Activated T-cell treated with anti-CD3 and anti-CD28 coated beads, Interleukin-2, amount 50 U/mL, for 72 hours (primary cell): Measurements from ENCODE around the gene MERTK. TPM values are rescaled to one million over a fixed set of nuclear protein-coding genes. Genes with fewer than 3 reads are reported as not detected.
A peak's percentile ranks its signal among the peaks of the same experiment; 100 is the strongest.
"Not testable (repeated sequence)": the region's sequence is repeated elsewhere in the genome, so short reads cannot be mapped to it uniquely, and the experiment has no call there.

Experiments
- ATAC-seq, 2 donors: fragments of 150-1000 bp; cut with Tn5 transposase; replicated peaks in 1 of 2; 2 replicates each; pipeline ENCODE4 v1.10.0; 2021; ENCODE audit warnings: moderate library complexity in 2 of 2, mild to moderate bottlenecking in 1 of 2
- DNase-seq, 2 donors: peaks; one replicate each; pipeline ENCODE4 v3.0.0; 2021 to 2022; ENCODE audit warnings: mixed read lengths in 1 of 2
- H3K27ac Mint-ChIP-seq: one replicate; pipeline ENCODE4 v1.8.0; 2022; ENCODE audit warnings: mild to moderate bottlenecking, moderate library complexity, mixed read lengths
- H3K27me3 Mint-ChIP-seq: one replicate; pipeline ENCODE4 v1.8.0; 2022; ENCODE audit warnings: low read depth, mixed read lengths
- H3K36me3 Mint-ChIP-seq, 2 donors: one replicate each; pipeline ENCODE4 v1.8.0; 2022; ENCODE audit warnings: mixed read lengths in 2 of 2, mild to moderate bottlenecking in 1 of 2; ENCODE audit not compliant: insufficient read depth in 2 of 2
- H3K4me1 Mint-ChIP-seq: one replicate; pipeline ENCODE4 v1.8.0; 2022; ENCODE audit warnings: low read depth, mixed read lengths
- H3K4me3 Mint-ChIP-seq, 2 donors: one replicate each; pipeline ENCODE4 v1.8.0; 2022; ENCODE audit warnings: mild to moderate bottlenecking in 2 of 2, mixed read lengths in 2 of 2, moderate library complexity in 2 of 2
- H3K9me3 Mint-ChIP-seq, 2 donors: one replicate each; pipeline ENCODE4 v1.8.0; 2022; ENCODE audit warnings: mixed read lengths in 2 of 2
- total RNA-seq, 2 donors: library from RNA; stranded (reverse); gene quantifications; one replicate each; pipeline ENCODE4 v1.2.3, GENCODE V29; 2022

Gene MERTK
- total RNA-seq: 1 to 10 TPM; 2.0 to 3.0 TPM

DNA sequence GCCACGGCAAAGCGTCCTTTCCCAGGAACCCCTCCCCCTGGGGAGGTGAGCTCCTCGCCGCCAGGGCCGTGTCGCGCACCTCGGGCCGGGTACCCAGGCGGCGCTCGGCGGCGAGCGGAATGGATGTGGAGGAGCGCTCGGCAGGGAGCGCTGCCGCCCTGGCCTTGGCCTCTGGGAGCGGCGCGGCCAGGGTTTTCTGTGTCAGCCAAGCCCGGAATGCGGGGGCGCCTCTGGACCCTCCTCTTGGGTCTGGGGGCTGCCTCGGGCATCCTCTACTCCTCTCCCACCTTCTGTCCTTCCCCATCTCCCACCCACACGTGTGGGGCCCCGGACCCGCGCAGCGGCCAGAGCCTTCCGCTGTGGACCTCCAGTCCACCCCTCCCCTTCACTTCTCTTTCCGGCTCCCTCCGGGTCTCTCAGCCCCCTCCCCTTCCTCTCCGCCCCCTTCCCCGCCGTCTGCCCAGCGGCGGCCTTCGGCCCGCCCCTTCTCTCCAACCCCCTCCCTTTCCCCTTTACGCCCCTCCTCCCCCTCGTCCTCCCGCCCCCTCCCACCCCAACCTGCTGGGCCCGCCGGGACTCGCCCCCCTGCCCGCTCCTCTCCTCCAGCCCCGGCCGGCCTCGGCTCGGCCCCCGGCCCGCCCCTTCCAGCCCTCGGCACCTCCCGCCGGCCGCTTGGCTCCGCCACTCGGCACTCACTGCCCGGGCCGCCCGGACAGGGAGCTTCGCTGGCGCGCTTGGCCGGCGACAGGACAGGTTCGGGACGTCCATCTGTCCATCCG lies at the start of gene MERTK:
Gene MERTK (plus strand): TSS at position 684 of the 779 bp plus-strand sequence. CDS start 129 bp downstream, outside the sequence.
- no peaks in the 10 kb centered on the region for H3K36me3 Mint-ChIP-seq
- peaks cover 16% of the 10 kb centered on the region for H3K4me1 Mint-ChIP-seq
- H3K27me3 Mint-ChIP-seq: peaks cover 15% of the 10 kb centered on the region
- no peaks in the 10 kb centered on the region for H3K9me3 Mint-ChIP-seq
- peak within 1 kb of the TSS; percentile 78 to 91 for H3K4me3 Mint-ChIP-seq
- H3K27ac Mint-ChIP-seq: no peak within 1 kb of the TSS
- peak; percentile 76 to 77 for DNase-seq
- ATAC-seq: peak; percentile 88 to 90

DNA sequence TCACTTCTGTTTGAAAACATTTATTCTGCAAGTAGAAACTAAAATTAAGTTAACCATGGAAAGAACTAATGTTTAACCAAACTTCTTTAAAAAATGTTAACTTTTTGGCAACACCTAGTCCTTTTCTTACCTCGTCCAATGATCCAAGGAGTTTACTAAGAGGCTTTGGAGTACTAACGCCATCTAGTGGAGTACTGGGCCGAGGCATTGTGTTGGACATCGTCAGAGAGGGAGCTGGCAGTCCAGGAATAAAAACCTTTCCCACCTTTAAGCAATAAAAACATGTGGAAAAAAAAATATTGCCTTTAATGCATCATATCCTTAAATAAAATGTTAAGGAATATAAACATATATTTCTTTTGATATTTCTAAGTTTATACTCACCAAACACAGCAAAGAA lies 47.8 kb upstream of the MERTK start:
- DNase-seq: peak; percentile 15 to 19
- H3K36me3 Mint-ChIP-seq: peaks cover 3 to 15% of the 10 kb centered on the region in 2 donors
- ATAC-seq: not testable (repeated sequence)

DNA sequence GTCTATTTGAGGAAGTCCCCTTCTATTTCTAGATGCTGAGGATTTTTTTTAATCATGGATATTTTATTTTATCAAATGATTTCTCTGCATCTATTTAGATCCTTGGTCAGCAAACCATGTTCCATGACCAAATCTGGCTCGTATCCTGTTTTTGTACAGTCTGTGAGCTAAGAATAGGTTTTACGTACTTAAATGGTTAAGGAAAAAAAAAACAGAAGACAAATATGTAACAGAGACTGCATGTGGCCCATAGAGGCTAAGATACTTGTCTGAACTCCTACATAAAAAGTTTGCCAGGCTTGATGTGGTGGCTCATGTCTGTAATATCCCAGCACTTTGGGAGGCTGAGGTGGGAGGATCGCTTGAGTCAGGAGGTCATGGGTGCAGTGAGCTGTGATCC lies 45.9 kb upstream of the MERTK start:
- H3K4me3 Mint-ChIP-seq, ATAC-seq, H3K27me3 Mint-ChIP-seq, H3K4me1 Mint-ChIP-seq, H3K9me3 Mint-ChIP-seq, DNase-seq, H3K27ac Mint-ChIP-seq: not testable (repeated sequence)
- H3K36me3 Mint-ChIP-seq: peaks cover 3 to 20% of the 10 kb centered on the region in 2 donors

More for the DNA sequence above, 47.8 kb upstream of the MERTK start:
- H3K27me3 Mint-ChIP-seq, H3K4me3 Mint-ChIP-seq, H3K4me1 Mint-ChIP-seq, H3K9me3 Mint-ChIP-seq, H3K27ac Mint-ChIP-seq: not testable (repeated sequence)

DNA sequence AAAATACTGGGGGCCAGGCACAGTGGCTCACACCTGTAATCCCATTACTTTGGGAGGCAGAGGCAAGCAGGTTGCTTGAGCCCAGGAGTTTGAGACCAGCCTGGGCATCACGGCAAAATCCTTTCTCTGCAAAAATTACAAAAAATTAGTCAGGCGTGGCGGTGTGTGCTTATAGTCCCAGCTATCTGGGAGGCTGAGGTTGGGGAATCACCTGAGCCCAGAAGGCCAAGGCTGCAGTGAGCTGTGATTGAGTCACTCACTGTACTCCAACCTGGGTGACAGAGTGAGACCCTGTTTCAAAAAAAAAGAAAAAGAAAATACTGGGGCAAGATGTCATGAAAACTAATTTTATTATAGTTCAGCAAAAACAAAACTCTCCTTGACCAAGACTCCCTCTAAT lies 38.4 kb upstream of the MERTK start:
- not testable (repeated sequence) for H3K9me3 Mint-ChIP-seq, DNase-seq, H3K27me3 Mint-ChIP-seq, H3K27ac Mint-ChIP-seq, H3K4me3 Mint-ChIP-seq, H3K4me1 Mint-ChIP-seq
- peak; percentile 46 to 56 for ATAC-seq
- H3K36me3 Mint-ChIP-seq: peaks cover 5 to 36% of the 10 kb centered on the region in 2 donors

DNA sequence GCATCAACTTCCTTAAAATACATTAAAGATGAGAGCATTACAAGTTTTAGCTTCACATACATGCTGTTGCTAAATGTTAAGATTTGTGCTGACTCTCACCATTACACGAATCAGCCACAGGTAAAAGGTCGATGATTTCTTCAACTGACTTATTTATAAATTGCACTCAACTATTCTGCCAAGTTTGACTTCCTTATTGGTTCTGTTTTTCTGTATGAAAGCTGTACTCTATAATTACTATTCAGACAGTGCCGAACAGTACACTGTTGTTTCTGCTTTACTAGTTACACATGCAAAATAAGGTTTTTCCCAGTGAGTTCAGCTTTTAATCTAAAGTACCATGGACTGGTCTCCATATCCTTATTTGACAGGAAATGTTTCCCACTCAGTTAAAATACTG lies 33.3 kb upstream of the MERTK start:
- DNase-seq, H3K4me3 Mint-ChIP-seq, ATAC-seq, H3K9me3 Mint-ChIP-seq, H3K27ac Mint-ChIP-seq, H3K4me1 Mint-ChIP-seq, H3K27me3 Mint-ChIP-seq: not testable (repeated sequence)
- H3K36me3 Mint-ChIP-seq: peaks cover 2 to 23% of the 10 kb centered on the region in 2 donors

DNA sequence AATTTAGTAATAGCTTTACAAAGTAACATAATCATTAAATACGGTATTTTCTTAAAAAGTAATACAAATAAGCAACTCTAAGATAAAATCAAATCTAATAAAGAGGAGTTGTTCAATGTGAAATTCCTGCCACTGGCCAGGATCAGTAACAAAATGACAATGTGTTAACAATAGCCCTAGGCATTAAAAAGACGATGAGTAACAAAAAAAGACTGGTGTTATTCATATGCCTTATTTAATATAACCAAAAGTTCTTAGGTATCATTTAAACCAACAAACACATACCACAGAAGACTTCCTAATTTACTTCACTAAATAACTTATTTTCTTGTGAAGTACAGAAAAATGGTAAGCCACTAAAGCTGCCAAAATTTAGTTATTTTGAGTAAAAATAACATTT lies 25.6 kb upstream of the MERTK start:
- not testable (repeated sequence) for H3K27me3 Mint-ChIP-seq, DNase-seq, H3K4me3 Mint-ChIP-seq, ATAC-seq, H3K4me1 Mint-ChIP-seq, H3K9me3 Mint-ChIP-seq, H3K27ac Mint-ChIP-seq
- peaks cover 2 to 31% of the 10 kb centered on the region in 2 donors for H3K36me3 Mint-ChIP-seq

DNA sequence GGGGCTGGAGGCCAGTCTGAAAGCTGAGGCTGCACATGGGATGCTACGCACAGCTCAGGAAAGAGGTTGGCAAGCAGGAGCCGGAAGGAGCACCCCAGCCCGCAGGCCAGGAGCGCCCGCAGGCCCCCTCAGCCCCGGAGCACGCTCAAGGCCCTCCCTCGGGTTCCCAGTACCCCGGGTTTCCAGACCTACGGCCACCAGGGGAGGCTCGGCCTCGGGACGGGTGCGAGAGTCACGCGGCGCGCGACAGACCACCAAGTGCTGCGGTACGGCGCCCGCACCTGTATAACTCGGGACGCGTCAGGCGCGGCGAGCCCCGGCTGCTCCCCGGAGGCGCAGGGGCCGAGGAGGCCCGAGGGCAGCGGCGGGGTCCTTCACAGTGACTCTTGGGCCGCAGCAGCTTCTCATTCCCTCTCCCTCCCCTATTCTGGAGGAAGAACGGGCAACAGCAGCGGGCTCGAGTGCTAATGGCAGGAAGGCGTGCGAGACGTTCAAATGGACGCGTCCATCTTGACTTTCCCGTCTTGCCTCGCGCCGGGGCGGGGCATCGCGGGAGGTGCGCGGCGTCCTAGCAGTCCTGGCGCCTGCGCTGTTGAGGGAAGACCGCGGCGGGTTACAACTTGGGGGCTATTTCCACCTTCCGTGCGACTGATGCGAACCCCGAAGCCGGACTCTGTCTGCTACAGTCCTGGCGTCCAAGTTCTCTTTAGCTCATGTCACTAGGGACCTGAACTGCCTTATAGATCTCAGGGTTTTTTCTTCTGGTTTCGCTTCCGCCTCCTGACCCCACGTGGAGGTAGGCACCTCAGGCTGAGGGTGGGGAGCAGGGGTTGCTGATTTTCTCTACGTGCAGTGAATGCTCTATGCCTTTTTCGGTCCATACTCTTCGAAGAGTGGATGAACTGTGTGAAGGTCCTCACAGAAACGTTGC lies 14.5 kb upstream of the MERTK start, which contains the start of gene ANAPC1:
Gene ANAPC1 (minus strand): TSS at position 533 of the 931 bp plus-strand sequence. CDS start 3,368 bp downstream, outside the sequence.
- Mint-ChIP-seq H3K27me3 (no peaks in the 10 kb centered on the region), H3K9me3 (no peaks in the 10 kb centered on the region), H3K4me1 (peaks cover 36% of the 10 kb centered on the region)

DNA sequence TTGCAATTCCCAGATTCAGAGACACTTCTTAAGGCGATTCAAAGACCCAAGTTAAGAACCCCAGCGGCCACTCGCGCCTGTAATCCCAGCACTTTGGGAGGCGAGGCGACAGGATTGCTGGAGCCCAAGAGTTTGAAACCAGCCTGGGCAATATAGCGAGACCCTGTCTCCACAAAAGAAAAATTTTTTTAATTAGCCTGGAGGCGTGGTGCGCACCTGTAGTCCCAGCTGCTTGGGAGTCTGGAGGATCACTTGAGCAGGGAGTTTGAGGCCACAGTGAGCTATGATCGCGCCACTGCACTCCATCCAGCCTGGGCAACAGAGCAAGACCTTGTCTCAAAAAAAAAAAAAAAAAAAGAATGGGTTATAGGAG lies 13.8 kb upstream of the MERTK start:
- Mint-ChIP-seq H3K4me3 (peak overlapping the region; percentile 89 to 96), H3K36me3 (peaks cover 0 to 3% of the 10 kb centered on the region in 2 donors), H3K27ac (peak overlapping the region; percentile 84), H3K27me3 (no peaks in the 10 kb centered on the region), H3K9me3 (no peaks in the 10 kb centered on the region), H3K4me1 (peaks cover 35% of the 10 kb centered on the region)
- ATAC-seq (peak in 1 of 2 donors; percentile 3), DNase-seq (no peak)

More for the DNA sequence above, 14.5 kb upstream of the MERTK start, which contains the start of gene ANAPC1:
- Mint-ChIP-seq H3K36me3 (peaks cover 0 to 5% of the 10 kb centered on the region in 2 donors), H3K4me3 (peak within 1 kb of the TSS; percentile 89 to 96), H3K27ac (peak within 1 kb of the TSS; percentile 96)
- ATAC-seq: peak; percentile 95
- DNase-seq: peak; percentile 89 to 91

DNA sequence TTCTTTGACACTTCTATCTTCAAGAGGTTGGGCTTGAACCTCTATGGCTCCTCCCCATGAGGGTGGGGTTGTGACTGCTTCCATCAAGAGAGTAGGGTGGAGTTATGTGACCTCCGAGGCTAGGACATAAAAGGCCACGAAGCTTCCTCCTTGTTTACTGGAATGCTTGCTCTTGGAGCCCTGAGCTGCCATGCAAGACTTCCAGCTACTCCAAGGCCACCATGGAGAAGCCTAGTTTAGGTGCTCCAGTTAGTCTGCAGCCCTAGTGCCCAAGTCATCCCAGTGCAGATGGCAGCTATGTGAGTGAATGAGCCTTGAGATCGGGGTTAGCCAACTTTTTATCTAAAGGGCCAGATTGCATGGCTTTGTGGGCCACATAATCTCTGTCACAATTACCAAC lies 2.4 kb upstream of the MERTK start:
- ATAC-seq: no peak
- peaks cover 13% of the 10 kb centered on the region for H3K27me3 Mint-ChIP-seq
- no peaks in the 10 kb centered on the region for H3K36me3 Mint-ChIP-seq
- no peak overlapping the region for H3K27ac Mint-ChIP-seq
- no peak for DNase-seq
- H3K4me1 Mint-ChIP-seq: peaks cover 16% of the 10 kb centered on the region
- H3K9me3 Mint-ChIP-seq: no peaks in the 10 kb centered on the region
- no peak overlapping the region for H3K4me3 Mint-ChIP-seq

DNA sequence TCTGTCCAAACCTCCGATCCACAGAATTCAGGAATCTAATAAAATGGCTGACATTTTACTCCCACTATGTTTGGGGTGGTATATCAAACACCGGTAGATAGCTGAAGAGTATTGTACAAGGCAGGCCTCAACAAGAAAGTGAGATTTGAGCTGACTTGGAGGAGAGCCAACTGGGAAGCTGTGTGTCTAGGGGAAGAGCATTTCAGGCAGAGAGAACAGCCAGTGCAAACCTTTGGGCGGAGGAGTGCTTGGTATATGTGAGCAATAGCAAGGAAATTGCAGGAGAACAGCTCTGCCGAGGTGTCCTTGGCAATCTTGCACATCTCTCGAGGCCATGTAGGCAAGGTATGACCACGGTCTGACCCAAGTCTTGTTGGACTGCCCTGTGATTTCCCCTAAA lies 1.8 kb upstream of the MERTK start:
- DNase-seq (no peak), ATAC-seq (no peak)
- H3K27ac Mint-ChIP-seq: no peak overlapping the region
- peaks cover 15% of the 10 kb centered on the region for H3K27me3 Mint-ChIP-seq
- H3K4me1 Mint-ChIP-seq: peaks cover 16% of the 10 kb centered on the region
- no peaks in the 10 kb centered on the region for H3K36me3 Mint-ChIP-seq
- no peaks in the 10 kb centered on the region for H3K9me3 Mint-ChIP-seq
- H3K4me3 Mint-ChIP-seq: peak overlapping the region in 1 of 2 donors; percentile 37

DNA sequence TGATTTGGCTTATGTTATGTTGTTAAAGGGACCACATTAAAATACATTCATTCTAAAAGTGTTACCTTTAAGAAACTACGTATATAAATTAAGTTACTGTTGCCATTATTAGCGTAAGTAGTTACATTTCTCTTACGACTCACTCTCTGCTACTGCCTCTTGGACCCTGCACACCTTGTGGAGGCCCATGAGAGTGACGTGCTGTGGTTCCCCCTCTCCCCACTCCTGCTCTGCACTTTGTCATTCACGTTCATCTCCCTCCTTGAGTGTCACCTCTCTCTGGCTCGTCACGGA lies 830 bp upstream of the MERTK start:
- Mint-ChIP-seq H3K4me3 (peak overlapping the region; percentile 78 to 91), H3K27me3 (peaks cover 15% of the 10 kb centered on the region), H3K36me3 (no peaks in the 10 kb centered on the region), H3K4me1 (peaks cover 16% of the 10 kb centered on the region), H3K27ac (no peak overlapping the region), H3K9me3 (no peaks in the 10 kb centered on the region)
- DNase-seq (no peak), ATAC-seq (no peak)

DNA sequence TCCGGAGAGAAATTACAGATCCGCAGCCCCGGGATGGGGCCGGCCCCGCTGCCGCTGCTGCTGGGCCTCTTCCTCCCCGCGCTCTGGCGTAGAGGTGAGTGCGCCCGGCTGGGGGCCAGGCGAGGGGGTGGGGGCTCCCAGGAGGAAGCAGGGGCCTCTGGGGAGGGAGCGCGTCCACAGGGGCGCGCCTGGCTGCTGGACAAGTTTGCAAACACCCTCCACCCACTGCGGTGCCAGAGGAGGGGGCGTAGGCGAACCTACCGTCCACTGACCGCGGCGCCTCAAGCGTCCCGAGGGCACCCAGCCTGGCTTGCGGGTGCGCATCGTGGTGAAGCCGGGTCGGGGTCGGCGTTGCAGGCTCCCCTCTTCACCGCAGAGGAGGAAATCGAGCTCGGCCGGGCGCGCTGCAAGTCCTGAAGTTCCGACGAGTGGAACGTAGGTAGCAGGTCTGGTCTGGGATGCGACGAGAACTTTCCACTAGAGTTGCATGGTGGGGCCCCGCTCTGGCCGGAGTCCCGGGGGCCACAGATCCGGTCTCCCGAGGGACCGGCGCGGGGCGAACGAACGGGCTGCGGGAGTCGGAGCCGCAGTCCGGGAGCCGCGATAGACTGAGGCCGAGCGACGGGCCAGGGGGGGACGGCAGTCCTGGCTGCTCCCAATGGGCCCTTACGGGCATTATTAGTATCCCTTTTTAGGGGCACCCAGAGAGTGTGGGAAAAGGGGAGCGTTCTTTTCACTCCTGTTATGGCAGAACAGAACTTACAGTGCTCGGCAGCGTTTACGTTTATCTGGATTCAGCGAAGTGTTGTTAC lies 502 bp downstream of the MERTK start:
- H3K9me3 Mint-ChIP-seq: no peaks in the 10 kb centered on the region
- no peak overlapping the region for H3K27ac Mint-ChIP-seq
- peak; percentile 44 to 51 for ATAC-seq
- peaks cover 16% of the 10 kb centered on the region for H3K4me1 Mint-ChIP-seq
- no peaks in the 10 kb centered on the region for H3K36me3 Mint-ChIP-seq
- H3K27me3 Mint-ChIP-seq: peaks cover 15% of the 10 kb centered on the region
- peak; percentile 35 to 44 for DNase-seq
- H3K4me3 Mint-ChIP-seq: peak overlapping the region; percentile 74 to 77
